GM18519 (cell line): Measurements from ENCODE around the gene FBXO45.
"Not testable (repeated sequence)": the region's sequence is repeated elsewhere in the genome, so short reads cannot be mapped to it uniquely, and the experiment has no call there.

Experiments used
- ATAC-seq: cut with Tn5 transposase; IDR thresholded peaks from one replicate; pipeline ENCODE4 v1.9.1; 2021; ENCODE audit warnings: mild to moderate bottlenecking, moderate library complexity; ENCODE audit not compliant: unreplicated experiment, low FRiP score

FBXO45 gene, protein sequence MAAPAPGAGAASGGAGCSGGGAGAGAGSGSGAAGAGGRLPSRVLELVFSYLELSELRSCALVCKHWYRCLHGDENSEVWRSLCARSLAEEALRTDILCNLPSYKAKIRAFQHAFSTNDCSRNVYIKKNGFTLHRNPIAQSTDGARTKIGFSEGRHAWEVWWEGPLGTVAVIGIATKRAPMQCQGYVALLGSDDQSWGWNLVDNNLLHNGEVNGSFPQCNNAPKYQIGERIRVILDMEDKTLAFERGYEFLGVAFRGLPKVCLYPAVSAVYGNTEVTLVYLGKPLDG

DNA sequence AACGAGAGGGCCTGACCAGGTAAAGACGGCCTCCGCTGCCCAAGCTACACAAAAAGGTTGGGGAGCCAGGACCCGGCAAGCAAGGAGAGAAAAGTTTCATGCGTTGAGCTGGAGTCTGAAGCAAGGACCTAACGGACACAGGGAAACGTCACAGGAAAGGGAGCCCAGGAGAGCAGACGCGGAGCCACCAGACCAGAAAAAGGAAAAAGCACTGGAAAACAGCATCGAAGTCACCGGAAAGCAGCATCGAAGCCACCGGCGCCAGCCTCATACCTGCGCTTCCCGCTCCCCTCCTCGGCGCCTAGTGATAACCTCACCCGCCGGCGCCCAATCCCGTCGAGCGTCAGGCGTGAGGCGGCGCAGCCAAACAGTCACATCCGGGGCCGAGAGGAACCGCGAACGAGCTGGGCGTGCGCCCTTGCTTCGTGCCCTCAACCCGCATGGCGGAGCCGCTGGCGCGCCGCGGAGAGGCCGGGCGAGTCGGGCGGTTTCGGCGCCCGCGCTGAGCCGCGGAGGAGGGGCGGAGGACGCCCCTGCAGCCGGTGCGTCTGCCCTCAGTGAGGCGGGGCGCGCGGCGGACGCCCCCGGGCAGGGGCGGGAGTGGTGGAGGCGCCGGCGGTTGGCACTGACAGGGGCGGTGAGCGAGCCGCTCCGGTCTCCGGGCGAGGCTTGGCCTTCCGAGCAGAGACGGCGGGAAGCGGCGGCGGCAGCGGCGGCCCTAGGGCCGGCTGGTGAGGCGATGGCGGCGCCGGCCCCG lies at the start of gene FBXO45, which contains the start of gene WDR53:
TSS of gene FBXO45 (plus strand) at position 415 of the 757 bp plus-strand sequence. CDS start at position 740, 325 bp downstream.
TSS of gene WDR53 (minus strand) at position 309 of the 757 bp plus-strand sequence. CDS start 7,079 bp downstream, outside the sequence.
- peak; percentile 89 for ATAC-seq

DNA sequence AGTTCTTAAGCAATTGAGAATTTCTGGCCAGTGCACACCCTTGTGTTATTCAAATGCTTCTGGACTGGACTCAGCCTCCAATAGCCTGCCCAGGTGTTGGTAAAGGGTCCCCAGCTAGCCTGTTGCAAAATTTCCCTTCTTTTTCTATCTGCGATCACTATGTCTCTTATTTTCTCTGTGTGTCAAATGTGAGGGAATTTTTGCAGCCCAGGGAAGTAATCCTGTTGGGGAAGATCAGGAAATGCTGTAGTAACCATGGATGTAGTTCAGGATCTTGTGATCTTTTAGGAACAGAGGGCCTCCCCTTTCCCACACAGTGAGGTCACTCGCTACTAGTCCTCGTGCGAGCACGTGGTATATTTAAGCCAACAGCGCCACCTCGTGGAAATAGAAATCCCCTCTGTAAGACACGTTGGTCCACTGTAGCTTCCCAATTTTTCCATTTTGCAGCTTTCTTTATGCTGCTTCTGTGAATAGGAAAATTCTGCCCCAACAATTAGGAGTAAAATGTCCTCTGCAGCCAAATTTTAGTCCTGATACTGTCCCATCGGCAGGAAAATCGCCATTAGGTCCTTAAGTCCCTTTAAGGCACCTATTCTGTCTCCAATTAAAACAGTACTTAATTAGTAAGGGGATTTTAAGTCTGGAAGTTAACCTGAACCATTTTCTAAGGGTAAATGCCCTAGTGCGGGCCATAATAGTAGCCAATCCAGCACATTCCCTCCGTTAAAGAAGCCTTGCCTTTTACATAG lies 49.3 kb upstream of the FBXO45 start:
- no peak for ATAC-seq

DNA sequence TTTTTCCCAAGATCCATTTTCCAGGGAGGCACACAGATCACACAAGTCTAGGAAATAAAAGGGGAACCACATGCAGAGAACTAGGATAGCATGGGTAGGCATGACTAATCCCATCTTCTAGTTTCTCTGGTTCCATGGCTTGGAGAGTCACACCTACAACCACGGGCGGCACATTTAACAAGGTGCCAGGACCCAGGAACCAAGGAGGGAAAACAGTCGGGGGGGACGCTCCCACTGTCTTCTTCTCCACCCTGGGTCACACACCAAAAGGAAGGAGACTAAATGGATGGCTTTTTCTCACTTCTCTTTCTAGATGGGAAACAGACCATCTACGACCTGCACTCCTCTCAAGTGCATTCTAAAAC lies 48.8 kb upstream of the FBXO45 start:
- ATAC-seq, result no peak

DNA sequence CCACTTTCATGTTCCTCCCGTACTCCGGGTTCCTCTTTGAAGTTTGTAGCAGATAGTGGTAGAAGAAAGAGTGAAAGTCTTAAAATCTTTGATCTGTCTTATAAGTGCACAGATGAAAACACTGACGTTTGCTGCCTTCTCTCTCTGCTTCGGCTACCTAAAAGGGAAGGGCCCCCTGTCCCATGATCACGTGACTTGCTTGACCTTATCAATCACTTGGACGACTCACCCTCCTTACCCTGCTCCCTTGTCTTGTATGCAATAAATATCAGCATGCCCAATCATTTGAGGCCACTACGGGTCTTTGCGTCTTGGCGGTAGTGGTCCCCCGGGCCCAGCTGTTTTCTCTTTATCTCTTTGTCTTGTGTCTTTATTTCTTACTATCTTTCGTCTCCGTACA lies 47.2 kb upstream of the FBXO45 start:
- not testable (repeated sequence) for ATAC-seq

DNA sequence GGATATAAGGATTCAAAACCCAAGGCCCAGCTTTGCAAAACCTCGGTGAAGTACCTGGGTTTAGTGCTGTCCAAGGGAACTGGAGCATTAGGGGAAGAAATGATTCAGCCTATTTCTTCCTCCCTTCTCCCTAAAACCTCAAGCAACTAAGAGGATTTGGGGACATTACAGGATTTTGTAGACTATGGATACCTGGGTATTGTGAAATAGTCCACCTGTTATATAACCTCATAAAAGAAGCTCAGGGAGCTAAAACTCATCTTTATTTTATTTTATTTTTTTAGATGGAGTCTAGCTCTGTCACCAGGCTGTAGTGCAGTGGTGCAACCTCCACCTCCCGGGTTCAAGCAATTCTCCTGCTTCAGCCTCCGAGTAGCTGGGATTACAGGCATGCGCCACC lies 44.6 kb upstream of the FBXO45 start:
- ATAC-seq, result no peak

DNA sequence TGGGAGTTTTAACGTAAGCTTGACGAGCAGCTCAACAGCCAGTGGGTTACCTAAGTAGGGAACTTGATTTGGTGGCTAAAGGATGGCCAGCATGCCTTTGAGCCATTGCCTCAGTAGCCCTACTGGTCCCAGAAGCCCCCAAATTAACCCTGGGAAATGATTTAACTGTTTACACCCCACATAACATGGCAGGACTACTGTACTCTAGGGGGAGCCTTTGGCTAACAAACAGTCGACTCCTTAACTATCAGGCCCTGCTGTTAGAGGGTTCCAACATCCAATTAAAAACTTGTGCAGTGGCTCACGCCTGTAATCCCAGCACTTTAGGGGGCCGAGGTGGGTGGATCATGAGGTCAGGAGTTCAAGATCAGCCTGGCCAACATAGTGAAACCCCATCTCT lies 43.9 kb upstream of the FBXO45 start:
- no peak for ATAC-seq

DNA sequence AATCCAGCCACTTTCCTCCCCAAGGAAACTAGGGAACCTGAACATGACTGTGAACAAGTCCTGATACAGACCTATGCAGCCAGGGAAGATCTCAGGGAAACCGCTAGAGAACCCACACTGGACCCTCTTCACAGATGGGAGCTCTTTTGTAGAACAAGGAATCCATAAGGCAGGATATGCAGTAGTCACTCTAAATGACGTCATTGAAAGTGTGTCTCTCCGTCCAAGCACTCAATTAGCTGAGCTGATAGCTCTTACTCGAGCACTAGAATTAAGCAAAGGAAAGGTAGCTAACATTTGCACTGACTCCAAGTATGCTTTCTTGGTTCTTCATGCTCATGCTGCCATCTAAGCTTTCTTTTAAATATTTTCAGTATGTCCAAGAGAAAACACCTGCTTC lies 43.3 kb upstream of the FBXO45 start:
- ATAC-seq, result no peak

DNA sequence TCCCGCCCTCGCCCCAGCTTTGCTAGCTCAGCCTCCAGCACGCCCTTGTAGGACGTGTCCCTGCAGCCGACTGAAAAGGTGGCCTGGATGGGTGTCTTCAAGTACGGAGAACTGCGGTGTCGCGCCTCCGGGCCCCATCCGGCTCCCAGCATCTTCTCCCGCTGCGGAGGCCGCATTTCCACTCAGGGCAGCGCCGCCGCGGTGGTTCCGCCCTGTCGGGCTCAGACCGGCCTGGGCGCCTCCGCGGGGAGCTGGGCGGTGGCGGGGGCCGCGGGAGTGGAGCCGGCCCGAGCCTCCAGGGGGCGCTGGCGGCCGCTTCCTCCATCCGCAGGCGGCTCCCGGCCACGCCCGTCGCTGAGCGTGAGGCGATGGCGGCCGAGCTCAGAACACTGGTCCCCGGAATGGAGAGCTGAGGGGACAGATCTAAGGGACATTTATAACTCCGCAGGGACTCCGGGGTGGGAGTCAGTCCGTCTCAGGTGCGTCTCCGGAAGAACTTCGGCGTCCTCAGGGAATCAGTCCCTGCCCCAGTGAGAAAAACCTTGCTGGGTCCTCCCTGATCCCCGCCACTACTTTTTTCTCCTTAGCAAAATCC lies 39.7 kb upstream of the FBXO45 start:
- ATAC-seq, result peak; percentile 56

DNA sequence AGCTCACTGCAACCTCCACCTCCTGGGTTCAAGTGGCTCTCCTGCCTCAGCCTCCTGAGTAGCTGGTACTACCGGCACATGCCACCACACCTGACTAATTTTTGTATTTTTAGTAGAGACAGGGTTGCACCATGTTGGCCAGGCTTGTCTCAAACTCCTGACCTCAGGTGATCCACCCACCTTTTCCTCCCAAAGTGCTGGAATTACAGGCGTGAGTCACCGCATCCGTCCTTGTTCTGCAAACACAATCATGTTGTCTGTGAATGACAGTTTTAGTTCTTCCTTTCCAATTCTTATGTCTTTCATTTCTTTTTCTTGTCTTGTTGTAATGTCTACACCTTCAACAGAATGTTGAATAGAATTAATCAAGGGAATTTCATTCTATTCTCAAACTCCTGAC lies 37.0 kb upstream of the FBXO45 start:
- ATAC-seq, result no peak

DNA sequence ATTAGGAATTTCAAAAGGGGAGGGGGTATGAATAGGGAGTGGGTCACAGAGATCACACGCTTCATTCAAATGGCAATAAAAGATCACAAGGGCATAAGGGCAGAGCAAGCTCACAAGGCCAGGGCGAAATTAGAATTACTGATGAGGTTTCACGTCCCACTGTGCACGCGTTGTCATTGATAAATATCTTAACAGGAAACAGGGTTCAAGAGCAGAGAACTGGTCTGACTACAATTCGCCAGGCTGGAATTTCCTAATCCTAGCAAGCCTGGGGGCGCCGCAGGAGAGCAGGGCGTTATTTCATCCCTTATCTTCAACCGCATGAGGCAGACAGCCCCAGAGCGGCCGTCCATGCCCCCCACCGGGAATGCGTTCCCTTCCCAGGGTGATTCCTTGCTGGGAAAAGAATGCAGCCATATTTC lies 35.2 kb upstream of the FBXO45 start:
- ATAC-seq, result no peak

DNA sequence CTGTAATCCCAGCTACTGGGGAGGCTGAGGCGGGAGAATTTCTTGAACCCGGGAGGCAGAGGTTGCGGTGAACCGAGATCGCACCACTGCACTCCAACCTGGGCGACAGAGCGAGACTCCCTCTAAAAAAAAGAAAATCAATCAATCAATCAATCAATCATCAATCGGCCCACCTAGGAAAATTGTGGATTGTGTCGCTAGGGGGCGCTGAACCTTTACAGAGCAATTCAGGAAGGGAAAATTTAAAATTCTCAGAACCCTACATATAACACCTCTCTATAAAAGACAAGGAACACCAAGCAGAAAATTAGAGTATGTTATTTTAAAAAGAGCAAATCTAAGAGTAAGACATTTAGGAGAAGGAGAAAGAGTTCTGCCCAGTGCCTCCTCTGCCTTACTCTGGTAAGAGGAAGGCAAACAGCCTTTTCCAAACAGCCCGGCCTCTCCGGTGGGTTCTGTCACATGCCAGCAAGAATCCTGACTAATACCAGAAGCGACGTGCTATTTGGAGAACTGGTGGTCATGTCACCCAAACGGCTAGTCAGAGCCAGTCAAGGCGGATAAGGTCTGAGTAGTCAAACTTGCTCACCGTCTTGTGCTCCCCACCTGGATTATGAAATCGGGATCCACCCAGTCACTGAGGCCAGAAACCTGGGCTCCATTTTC lies 31.0 kb upstream of the FBXO45 start:
- no peak for ATAC-seq

DNA sequence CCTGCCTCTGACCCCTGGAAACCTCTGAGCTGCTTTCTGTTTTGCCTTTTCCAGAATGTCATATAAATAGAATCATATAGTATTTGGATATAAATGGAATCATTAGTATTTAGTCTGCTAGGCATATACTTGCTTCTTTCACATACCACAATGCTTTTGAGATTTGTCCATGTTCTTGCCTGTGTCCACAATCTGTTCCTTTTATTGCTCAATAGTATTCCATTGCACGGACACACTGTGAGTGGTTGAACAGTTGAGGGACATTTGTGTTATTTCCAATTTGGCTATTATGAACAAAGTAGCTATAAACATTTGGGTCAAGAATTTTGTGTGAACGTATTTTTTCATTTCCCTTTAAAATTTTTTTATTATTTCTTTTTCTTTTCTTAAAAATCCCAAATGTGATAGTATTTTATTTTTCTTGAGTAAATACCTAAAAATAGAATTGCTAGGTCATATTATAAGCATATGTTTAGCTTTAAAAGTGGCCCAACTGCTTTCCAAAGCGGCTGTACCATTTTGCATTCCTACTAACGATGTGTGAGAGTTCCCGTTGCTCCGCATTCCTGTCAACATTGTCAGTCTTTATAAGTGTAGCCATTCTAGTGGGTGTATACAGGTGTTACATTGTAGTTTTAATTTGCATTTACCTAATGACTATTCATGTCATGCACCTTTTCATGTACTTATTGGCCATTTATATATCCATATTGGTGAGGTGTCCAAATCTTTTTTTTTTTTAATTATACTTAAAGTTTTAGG lies 26.6 kb upstream of the FBXO45 start:
- no peak for ATAC-seq

DNA sequence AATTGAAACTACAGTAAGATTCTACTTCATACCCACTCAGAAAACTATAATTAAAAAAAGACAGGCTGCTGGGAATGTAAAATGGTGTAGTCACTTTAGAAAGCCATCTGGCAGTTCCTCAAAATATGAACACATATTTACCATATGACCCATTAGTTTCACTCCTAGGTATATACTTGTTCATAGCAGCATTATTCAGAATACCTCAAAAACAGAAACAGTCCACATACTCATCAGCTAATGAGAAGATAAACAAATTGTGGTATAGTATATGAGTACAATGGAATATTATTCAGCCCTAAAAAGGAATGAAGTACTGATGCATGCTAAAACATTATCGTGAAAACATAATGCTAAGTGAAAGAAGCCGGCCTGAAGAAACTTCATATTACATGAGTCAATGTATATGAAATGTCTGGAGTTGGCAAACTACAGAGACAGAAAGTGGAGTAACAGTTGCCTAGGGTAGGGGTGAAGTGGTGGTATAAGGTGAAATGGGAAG lies 23.9 kb upstream of the FBXO45 start:
- no peak for ATAC-seq

DNA sequence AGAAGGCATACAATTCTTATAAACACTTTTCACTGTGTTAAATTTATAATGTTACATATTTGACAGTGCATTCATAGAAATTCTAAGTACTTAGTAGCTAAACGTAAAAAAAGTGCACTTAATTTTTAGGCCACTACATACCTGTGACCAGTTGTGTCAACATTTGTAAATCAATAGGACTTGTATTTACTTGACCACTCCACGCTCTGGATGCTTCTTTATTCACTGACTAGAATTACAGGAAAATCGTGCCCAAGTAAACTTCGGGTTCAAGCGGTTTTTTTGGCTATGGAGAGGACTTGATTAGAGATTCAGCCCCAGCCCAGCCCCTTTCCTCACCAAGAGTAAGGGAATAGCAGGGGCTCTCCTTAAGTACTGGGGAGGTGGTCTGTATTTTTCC lies 21.9 kb upstream of the FBXO45 start:
- no peak for ATAC-seq

DNA sequence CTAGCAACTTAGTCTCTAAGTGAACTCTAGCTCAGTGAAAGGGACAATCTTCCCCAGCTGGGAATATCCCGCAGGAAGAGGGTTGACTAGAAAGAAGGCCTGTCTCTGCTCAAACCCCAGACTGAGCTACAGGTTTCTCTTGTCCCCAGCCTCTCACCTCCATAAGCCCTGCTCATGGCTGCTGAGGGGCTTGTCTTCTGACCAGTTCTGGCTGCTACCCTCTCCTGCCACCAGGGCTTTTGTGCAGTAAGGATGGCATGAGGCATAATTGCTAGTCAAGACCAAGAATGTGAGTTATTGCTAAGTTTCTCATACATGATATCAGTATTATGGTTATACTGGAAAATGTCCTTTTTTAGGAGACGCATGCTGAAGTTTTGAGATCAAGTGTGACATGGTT lies 21.4 kb upstream of the FBXO45 start:
- ATAC-seq, result no peak

DNA sequence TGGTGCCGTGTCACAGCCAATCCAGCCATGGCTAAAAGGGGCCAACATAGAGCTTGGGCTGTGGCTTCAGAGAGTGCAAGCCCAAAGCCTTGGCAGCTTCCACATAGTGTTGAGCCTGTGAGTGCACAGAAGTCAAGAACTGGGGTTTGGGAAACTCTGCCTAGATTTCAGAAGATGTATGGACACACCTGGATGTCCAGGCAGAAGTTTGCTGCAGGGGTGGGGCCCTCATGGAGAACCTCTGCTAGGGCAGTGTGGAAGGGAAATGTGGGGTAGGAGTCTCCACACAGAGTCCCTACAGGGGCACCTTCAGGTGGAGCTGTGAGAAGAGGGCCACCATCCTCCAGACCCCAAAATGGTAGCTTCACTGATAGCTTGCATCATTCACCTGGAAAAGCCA lies 19.1 kb upstream of the FBXO45 start:
- ATAC-seq, result not testable (repeated sequence)

DNA sequence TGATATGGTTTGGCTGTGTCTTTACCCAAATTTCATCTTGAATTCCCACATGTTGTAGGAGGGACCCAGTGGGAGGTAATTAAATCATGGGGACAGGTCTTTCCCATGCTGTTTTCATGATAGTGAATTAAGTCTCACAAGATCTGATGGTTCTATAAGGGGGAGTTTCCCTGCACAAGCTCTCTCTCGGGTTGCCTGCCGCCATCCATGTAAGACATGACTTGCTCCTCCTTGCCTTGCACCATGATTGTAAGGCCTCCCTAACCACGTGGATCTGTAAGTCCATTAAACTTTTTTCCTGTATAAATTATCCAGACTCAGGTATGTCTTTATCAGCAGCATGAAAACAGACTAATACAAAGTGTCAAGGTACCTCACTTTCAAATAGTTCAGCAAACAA lies 18.3 kb upstream of the FBXO45 start:
- not testable (repeated sequence) for ATAC-seq

DNA sequence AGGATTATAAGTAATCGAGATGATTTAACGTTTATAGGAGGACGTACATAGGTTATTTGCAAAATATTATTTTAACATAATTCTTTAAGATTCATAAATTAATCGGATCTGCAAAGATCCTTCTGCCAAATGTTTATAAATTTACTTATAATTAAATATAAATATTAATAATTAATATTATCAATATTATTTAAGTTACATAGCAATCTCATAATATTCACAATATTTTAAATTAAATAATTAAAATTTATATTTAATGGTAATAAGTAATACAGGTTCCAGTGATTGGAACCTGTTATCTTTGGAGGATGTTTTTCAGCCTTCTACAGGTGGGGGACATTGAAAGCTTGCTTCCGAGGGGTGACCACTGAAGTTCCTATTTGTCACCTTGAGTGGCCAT lies 16.2 kb upstream of the FBXO45 start:
- ATAC-seq, result no peak

DNA sequence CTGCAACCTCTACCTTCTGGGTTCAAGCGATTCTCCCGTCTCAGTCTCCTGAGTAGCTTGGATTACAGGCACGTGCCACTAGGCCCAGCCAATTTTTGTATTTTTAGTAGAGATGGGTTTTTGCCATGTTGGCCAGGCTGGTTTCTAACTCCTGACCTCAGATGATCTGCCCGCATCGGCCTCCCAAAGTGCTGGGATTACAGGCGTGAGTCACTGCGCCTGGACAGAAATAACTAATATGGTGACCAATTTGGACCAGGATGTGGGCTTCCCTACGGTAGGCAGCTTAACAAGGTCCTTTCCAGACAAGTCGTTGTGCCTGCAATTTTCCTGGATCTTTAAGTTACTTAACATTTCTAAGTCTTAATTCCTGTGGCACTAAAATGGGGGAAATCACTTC lies 14.9 kb upstream of the FBXO45 start:
- ATAC-seq, result no peak
